Measurements from ENCODE around the gene CPA3.

Gene CPA3

DNA sequence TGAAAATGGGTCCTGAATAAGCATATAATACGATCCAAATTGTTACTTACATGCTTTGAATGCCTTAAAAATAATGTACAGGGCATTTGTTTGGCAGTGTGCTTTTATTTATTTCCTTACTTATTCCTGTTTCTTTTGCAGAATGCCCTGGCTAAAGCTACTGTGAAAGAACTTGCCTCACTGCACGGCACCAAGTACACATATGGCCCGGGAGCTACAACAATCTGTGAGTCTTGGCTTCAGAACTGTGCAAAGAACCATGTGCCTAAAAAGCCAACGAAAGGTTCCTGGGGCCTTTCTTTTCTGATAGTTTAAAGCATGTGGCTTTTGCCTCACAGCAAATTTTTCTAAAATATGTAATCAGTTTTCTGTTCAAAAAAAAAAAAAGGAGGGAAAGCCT, 7.8 kb upstream of the CPA3 start:
- DNase-seq (ENCODE audit: low read depth in 2 of 3, low spot score in 2 of 3) = no peak

DNA sequence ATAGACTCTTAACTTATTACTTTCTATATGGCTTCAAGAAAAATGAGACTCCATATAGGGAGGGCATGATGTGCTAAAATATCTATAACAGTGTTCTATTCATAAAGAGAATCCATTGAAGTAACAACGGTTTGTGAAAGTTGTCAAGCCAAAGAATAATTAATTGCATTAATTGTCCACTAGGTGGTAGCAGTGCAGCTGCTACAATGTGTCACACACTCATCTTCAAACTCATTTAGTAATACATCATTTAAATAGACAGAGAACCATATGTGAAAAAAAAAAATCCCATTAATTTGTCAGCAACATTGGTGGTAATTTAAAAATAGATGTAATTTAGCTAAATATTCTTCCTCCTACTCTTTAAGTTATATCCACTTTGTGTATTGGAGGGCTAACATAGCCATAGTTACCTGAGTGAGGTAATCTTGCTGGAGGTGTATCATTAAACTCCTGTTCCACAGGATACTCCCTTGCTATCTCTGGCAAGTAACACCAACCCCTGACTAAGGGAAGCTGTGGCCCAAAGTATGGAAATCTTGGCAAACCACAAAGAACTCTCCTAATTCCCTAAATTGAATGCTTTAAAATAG, 3.7 kb upstream of the CPA3 start:
- no peak for DNase-seq (ENCODE audit: low read depth in 2 of 3, low spot score in 2 of 3)

DNA sequence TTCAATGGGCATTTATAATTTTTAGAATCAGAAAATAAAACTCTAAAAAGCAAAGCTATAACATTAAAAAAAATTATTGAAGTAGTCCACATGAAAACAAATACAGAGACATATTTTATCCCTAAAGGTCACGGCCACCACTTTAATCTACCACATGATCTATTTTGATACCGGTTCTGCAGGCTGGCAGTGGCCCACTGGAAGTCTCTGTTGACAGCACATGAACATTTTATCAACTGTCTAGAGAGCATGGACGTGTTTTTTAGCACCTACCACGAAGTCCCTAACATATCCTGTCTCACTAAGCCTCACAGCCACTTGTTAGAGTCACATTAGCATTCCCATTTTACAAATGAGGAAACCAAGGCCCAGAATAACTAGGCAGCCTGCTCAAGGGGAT, 1.8 kb upstream of the CPA3 start:
- DNase-seq (ENCODE audit: low read depth in 2 of 3, low spot score in 2 of 3) = no peak

DNA sequence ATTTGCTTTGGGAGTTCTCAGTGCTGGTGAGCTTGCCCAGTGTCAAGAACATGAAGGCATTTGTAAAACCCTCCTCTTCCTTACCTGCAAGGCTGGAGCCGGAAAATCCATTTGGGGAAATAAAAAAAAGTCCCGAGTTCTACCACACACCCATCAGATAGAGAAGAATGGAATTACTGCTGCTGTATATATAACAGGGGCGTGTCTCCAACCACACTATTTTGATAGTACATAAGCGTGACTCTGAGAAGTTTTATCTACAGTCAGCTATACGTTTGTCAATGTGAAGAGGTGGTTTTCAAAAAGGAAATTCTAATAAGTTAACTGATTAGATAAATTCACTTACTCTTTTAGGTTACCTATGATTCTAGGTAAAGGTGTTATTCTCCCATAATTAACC, 1.3 kb upstream of the CPA3 start:
- DNase-seq (ENCODE audit: low read depth in 2 of 3, low spot score in 2 of 3) = no peak

DNA sequence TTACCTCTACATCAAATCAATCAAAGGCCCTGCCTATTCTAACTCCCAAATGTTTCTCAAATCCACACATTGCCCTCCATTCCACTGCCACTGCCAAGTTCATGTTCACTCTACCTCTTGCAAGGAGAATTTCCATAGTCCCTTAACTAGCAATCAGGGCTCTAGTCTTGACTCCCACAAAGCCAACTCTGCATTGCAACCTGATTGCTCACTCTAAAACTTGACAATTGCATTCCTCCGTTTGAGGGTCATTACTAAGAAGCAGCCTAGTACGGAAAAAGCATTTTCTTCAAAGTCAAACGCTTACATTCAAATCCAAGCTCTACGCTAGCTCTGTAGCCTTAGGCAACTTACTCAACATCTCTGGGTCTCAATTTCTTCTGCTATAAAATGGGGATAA, 1.2 kb downstream of the CPA3 start:
- no peak for DNase-seq (ENCODE audit: low read depth in 2 of 3, low spot score in 2 of 3)

DNA sequence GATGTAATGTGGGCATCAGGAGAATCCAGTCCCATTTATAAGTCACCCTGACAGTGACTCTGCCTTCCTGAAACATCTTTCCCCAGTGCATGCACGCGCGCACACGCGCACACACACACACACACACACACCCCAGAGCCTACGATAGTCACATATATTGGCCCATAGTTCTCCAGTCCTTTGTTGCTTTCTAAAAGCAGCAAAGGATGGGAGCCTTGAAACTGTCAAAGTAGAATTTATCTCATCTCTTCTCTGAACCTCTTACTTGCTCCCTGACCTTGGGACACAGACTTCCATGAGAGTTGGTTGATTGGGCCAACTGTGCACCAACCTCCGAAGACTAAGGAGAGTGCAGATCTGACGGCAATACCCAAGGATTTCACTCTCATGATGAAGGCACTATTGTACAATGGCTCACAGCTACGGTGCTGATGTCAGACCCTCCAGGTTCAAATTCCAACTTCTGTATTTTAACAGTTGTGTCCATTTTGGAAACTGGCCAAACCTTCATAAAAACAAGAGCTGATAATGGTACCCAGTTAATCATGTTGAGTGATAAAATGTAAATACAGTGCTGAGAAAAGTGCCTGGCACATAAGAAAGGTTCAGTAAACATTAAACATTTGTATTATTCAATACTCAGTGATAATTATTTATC, 8.3 kb downstream of the CPA3 start:
- DNase-seq (ENCODE audit: low read depth in 2 of 3, low spot score in 2 of 3) = no peak

DNA sequence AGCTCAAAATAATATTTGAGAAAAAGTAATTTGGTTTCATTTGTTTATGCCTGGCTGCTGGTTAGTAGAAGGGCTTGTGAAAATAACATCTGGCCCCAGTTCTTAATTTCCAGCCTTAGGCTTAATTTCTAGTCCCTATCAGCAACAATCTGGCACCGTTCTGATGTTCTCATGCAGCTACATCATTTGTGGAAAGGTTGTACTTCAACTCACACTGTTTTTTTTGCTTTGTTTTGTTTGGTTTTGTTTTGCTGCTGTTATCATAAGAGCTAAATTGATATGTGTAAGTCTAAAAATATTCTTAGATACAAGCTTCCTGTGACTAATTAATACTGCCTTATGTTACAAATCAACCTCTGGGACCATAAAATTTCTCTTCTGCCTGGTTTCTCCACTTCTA, 8.9 kb downstream of the CPA3 start:
- no peak for DNase-seq (ENCODE audit: low read depth in 2 of 3, low spot score in 2 of 3)

DNA sequence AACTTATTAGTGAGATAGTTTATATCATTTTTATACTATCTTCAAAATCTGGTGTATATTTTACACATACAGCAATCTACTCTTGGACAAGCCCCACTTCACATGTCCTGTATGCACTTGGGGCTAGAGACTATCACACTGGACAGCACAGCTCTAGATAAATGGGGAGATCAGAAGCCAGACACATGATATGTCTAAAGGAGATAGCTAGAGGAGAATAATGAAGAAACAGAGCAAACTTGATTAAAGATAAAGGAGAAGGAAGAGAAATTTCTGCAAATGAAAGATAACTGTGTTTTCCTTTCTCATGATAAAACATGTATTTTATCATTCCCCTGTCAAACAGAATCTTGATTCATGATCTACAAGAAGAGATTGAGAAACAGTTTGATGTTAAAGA, 13.0 kb downstream of the CPA3 start:
- no peak for DNase-seq (ENCODE audit: low read depth in 2 of 3, low spot score in 2 of 3)

DNA sequence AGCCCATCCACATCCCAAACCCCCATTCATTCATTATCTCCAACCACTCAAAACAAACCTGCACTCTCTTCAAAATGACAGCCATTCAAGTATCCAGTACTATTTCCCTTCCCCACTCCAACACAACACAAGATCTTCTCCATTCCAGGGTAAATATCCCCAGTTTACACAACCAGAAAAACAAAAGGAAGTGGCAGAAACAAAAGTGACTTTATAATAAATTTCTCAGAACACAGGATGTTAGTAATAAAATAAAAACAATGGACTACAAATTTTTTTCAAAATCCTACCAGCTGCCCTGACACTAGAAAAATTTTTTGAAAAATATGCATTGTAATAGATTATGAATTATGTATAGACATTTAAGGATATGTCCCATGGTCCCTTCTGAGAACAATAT, 14.2 kb downstream of the CPA3 start:
- no peak for DNase-seq (ENCODE audit: low read depth in 2 of 3, low spot score in 2 of 3)

DNA sequence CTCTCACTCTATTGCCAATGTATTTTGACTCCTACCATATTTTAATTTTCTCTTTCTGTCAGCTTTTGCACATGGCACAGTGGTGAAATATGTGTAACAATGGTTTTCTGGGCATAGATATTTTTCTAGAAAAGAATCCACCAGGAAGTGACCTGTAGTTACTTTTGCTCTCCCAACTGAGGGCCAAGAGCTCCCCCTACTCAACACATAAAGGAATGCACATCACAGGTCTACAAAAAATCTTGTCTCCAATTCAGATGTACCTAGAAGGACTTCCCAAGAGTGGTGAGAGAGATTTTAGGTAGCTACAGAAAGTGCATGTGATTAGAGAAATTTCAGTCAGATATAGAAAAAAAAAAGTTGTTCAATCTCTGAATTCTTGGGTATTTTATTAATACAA, 15.6 kb downstream of the CPA3 start:
- no peak for DNase-seq (ENCODE audit: low read depth in 2 of 3, low spot score in 2 of 3)

DNA sequence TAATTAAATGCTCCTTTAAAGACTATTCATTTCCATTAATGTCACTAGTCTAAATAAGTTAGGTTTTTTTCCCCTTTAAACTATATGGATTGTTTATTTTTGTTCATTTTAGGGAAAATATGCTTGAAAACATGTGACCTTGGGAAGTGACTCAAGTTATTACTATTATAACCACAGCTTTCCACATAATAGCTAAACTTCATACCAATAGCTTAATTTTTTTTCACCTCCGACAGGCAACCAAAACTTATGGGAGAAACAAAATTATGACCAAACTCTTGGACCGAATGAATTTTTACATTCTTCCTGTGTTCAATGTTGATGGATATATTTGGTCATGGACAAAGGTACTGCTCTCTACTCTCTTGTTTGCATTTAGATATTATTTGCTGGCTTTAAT, 16.2 kb downstream of the CPA3 start:
- no peak for DNase-seq (ENCODE audit: low read depth in 2 of 3, low spot score in 2 of 3)

DNA sequence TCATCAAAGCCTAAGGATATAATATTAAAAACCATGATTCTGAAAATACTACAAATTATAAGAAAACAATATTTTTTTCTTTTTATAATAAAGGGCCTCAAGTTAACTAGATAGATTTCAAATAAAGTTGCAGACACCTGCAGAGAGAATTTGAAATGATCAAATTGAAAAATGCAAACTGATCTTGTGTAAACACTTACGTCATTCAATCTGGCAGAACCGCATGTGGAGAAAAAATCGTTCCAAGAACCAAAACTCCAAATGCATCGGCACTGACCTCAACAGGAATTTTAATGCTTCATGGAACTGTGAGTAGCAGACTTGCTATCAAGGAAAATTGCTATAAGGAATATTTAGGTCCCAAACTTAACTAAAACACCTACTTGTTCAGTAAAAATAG, 17.2 kb downstream of the CPA3 start:
- DNase-seq (ENCODE audit: low read depth in 2 of 3, low spot score in 2 of 3) = no peak

DNA sequence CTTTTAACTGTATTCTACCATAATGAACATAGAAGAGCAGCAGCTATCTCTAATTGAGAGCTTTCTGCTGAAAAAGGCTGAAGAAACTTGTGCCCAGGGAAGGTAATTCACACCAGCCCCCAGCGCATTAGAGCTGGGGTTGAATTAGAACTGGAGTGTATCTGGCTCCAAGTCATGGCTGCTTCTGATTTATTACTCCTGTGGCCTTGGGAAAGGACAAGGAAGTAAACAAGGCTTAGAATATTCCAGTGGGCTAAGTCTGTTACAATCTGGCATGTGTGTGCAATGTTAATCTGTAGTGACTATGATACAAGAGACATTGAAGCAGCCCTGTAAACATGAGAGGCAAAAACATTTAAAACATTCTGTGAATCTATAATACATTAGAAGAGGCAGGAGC, 18.1 kb downstream of the CPA3 start:
- no peak for DNase-seq (ENCODE audit: low read depth in 2 of 3, low spot score in 2 of 3)

DNA sequence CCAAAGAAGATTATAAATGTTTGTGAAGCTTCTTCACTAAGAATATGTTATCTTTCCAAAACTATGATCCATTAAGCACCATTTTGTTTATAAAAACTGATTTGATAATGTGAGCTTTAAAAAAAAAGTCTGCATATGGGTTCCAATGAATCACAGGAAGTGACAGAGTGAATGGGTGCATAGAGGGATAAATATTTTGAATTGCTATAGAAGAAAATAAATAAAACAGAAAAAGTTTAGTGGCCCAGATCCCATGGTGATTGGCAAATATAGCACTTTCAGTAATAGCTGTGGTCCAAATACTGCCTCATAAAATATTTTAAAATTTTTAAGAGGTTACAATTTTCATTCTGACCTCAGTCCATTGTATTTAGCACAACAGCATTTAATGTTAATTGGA, 19.2 kb downstream of the CPA3 start:
- no peak for DNase-seq (ENCODE audit: low read depth in 2 of 3, low spot score in 2 of 3)

DNA sequence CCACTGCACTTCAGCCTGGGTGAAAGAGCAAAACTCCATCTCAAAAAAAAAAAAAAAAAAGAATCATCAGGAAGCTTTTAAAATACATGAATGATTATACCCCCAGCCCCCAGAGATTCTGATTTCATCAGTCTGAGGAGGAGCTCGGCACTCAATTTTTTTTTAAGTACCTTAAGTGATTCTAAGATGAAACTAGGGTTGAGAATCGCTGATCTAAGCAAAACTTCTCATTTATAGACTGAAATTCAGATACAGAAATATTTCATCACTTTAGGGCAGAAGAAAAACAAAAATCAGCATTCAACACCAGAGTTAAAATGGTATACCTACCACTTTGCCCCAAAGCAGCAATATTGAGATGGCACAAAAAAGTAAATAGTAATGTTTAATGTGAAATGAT, 24.7 kb downstream of the CPA3 start:
- DNase-seq (ENCODE audit: low read depth in 2 of 3, low spot score in 2 of 3) = no peak

DNA sequence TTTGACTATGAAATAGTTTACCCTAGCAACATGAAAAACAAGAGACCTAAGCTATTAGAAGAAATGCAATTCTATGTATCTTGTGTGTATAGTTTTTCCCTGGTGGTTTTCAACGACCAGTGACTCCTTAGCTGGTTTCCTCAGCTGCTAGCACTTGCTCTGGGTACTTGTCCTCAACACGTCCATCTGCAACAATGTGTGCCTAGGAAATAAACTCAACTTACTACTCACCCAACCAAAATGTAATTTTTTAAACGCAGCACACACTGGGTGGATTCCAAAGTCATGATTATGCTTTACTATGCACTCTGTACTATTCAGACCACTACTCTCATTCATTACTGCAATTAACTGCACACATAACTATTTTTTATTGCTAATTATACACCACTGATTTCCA, 31.0 kb downstream of the CPA3 start:
- DNase-seq (ENCODE audit: low read depth in 2 of 3, low spot score in 2 of 3) = no peak

DNA sequence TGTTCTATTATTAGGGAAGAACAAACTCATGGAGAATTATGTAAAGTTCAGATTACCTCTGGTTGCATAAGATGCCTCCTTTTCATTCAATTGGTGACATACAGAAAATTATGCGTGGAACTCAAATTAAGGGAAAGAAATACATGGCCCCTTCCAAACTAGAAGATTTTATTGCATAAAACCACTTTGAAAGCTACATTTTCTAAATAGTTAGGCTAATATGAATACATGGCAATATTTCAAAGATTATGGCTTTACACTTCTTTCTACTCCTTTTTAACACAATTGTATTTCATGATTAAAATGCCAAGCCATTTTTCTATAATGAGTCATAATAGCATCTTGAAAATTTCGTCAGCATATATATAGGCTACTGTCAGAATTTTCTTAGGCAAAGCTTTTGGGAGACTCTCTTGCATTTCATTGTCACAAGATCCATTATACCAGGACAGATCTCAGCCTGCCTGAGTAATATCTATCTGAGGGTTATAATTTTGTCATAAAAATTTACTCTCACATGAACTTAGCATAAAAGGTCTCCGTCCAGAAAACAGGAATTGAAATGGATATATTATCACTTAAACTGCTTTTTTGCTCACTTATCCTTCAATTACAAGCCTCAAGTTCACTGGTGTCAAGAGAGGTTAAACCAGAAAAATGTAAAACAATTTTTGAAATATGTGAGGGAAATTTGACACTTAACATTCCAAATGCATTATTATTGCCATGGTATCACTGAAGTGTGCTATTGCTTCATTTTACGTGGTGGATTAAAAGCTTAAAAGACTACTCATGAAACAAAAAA, 37.1 kb downstream of the CPA3 start:
- DNase-seq (ENCODE audit: low read depth in 2 of 3, low spot score in 2 of 3) = no peak

DNA sequence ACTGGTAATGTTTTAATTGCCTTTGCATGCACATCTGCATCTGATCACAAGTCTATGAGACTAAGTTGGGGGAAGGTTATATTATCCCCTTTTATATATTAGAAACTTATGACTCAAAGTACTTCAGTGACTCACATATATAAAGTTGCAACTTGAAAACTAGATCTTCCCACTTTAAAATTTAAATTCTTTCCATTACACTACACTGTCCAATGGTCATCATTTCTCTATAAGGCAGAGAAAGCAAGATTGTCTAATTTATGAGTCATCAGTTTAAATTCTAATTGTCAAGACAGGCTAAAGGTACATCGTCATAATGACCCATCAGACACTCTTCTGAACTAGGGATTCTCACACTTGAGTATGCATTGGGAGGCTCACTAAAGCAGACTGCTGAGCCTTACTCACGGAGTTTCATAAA, 37.9 kb downstream of the CPA3 start:
- DNase-seq (ENCODE audit: low read depth in 2 of 3, low spot score in 2 of 3) = no peak

DNA sequence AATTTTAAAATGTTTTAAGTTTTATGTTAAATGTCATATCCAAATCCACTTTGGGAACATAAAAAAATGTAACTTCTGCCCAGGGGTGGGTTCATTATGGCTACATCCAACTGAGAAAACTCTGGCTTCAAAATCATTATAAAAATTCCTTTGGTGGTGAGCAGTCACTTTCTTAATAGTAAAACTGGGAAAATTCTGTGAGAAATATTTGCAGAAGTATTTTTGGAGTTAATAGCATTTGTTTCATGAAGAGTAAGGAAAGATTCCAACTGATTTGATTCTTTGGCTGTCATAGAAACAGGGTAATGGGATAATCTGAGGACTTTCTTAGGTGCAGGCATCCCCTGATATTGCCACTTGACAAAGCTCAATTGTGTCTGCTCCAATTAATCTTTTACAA, 38.8 kb downstream of the CPA3 start:
- DNase-seq (ENCODE audit: low read depth in 2 of 3, low spot score in 2 of 3) = no peak

DNA sequence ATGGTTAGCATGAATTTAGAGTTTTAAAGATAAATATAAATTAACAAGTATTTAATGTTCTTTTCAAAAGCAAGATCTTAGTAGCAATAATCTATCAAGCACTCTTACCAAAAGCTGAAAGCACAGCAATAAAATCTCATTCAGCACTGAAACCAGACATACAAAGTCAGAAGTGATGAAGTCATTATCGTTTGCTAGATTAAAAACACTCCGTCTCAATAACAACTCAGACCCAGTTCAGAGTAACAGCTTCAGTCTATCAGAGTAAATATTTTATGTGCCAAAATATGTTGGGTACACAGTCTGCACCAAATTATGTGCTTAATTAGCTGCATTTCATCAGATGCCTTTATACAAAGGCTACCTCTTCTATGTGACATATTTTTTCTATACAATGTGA, 41.6 kb downstream of the CPA3 start:
- DNase-seq (ENCODE audit: low read depth in 2 of 3, low spot score in 2 of 3) = no peak

DNA sequence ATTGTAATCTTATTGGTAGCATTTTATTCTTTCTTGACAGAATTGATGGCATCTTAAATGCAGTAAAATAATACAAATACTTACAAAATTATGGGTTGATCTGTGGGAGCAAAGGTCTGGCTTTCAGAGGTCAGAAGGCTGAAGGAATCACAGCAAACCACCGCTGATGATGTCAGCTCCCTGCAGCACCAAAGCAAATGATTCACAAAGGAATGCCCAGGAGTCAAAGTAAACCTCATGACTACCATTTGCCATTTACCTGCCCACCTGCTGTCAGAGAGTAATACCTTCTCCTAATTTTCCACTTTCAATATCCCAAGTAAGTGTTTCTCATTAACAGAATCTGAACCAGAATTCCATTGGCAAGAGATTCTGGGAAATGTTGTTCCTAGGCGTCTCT, 46.1 kb downstream of the CPA3 start:
- DNase-seq (ENCODE audit: low read depth in 2 of 3, low spot score in 2 of 3) = no peak

DNA sequence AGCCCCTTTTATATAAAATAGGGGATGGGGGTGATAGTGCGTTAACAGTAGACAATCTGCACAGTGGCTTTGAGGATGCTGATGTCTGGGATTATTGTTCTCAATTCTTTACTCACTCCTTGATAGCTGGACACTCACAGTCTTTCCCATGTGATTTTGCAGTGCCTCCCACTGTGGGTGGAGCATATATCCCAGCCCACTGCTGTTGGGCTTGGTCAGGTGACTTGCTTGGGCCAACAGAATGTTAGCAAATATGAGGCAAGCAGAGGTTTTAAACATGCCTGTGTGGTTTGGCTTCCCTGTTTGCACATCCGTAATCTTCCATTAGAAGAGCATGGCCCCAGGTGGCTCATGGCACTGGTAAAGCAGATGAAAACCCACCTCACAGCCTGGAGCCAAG, 46.5 kb downstream of the CPA3 start:
- DNase-seq (ENCODE audit: low read depth in 2 of 3, low spot score in 2 of 3) = no peak
